ENCODE data around the gene APOO. TPM values are rescaled to one million over a fixed set of nuclear protein-coding genes. Genes with fewer than 3 reads are reported as not detected.

Gene APOO
- total RNA-seq, 2 experiments from 2014 or later: 31.7 to 38.5 TPM

DNA sequence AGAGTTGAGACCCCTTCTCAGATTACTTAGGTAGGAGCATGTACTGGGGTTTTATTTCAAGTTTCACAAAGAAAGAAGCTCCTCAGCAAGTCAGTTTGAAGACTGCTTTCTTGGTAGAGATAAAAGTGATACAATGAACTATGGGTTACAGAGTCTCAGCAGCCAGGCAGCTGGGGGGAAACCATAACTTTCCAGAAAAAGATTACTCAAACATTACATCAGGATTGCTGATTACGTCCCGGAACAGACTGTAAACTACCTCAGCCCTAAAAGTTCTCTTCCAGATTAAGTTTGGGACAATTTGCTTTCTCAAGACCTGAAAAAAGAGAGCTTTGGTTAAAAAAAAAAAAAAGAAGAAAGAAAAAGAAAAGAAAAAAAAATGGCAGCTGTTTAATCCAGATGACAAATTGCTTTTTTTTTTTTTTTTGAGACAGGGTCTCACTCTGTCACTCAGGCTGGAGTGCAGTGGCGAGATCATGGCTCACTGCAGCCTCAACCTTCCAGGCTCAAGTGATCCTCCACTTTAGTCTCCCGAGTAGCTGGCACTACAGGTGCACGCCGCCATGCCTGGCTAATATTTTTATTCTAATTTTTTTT, 108.2 kb downstream of the APOO start:
- no peaks in the 10 kb centered on the region for H3K9me3 Mint-ChIP-seq
- no peak overlapping the region for H3K4me3 Mint-ChIP-seq
- H3K36me3 Mint-ChIP-seq: no peaks in the 10 kb centered on the region
- H3K27ac Mint-ChIP-seq: no peak overlapping the region
- no peak for DNase-seq
- H3K4me1 Mint-ChIP-seq: peaks cover 5% of the 10 kb centered on the region
- no peaks in the 10 kb centered on the region for H3K27me3 Mint-ChIP-seq

DNA sequence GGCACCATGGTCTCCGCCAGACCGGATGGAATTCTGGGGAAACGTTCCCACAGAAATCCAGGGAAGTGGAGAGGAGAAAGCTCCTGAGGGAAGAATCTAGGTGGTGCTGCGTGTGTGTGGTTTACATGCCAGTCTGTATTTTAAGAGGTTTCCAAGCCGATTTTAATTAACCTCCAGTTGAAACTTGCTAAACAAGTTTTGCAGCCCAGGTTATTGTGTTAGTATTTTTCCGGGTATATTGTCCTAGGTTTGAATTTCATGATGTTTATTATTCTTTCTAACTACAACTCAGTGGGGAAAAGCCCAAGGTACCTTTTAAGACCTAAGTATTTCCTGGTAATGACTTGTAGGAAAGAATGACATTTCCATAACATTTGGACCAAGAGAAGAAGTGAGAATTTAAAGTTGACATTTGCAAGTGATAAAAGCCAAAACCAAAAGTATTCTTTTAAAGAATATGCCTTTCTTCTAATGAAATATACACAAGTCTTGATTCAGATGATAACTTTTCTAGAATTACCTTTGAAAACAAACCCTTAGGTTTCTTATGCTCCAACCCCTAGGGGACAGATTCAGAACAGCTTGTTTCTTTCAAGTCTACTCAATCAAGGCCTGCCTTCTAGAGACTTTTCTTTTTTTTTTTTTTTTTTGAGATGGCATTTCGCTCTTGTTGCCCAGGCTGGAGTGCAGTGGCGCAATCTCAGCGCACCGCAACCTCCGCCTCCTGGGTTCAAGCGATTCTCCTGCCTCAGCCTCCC, 110.2 kb downstream of the APOO start:
- H3K4me3 Mint-ChIP-seq: no peak overlapping the region
- peaks cover 4% of the 10 kb centered on the region for H3K4me1 Mint-ChIP-seq
- H3K9me3 Mint-ChIP-seq: no peaks in the 10 kb centered on the region
- no peaks in the 10 kb centered on the region for H3K36me3 Mint-ChIP-seq
- DNase-seq: no peak
- H3K27ac Mint-ChIP-seq: no peak overlapping the region
- no peaks in the 10 kb centered on the region for H3K27me3 Mint-ChIP-seq

- no peak for DNase-seq
- Mint-ChIP-seq H3K27ac (no peak overlapping the region), H3K27me3 (no peaks in the 10 kb centered on the region), H3K36me3 (no peaks in the 10 kb centered on the region), H3K4me3 (no peak overlapping the region), H3K4me1 (peaks cover 4% of the 10 kb centered on the region), H3K9me3 (no peaks in the 10 kb centered on the region)
Measured at GRCh38 chrX:23795221-23795620, 112.5 kb downstream of the APOO start.

DNA sequence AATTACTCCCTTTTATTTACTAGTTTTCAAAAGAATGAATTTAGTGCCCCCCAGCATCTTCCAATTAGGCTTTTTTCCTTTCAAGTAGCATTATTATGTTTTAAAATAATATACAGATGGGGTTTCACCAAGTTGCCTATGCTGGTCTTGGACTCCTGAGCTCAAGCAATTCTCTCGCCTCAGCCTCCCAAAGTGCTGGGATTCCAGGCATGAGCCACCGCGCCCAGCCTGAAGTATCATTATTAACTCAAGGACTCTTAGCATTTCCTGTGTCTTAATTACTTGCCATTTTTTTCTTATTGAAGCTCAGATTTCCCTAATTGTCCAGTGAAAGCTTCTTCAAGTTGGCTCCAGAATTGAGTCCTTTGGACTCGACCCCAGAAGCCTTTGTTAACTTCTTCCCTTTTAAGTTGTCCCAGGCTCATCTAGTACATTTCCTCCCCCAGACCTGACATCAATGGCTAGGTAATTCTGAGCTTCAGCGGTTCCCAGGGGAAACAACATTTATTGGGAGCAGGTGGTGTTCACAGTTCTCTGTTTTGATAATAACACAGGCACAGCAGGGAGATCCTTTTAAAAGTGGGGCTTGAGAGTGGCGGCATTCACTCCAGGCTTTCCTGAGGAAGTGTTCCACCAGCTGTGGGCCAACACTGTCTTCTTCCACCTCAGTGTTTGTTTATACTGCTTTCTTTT, 114.7 kb downstream of the APOO start:
- Mint-ChIP-seq H3K4me1 (peaks cover 3% of the 10 kb centered on the region), H3K36me3 (no peaks in the 10 kb centered on the region), H3K9me3 (no peaks in the 10 kb centered on the region), H3K27ac (no peak overlapping the region), H3K27me3 (no peaks in the 10 kb centered on the region), H3K4me3 (no peak overlapping the region)
- no peak for DNase-seq

DNA sequence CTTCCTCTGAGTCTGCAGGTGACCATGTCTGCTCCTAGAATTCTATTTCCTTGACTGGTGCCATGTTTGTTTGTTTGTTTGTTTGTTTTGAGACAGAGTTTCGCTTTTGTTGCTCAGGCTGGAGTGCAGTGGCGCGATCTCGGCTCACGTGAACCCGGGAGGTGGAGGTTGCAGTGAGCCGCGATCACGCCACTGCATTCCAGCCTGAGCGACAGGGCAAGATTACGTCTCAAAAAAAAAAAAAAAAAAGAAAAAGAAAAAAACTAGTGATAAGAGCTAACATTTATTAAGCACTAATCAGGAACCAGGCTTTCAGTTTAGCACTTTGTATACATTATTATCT, 117.6 kb downstream of the APOO start:
- H3K4me1 Mint-ChIP-seq: peaks cover 6% of the 10 kb centered on the region
- DNase-seq: no peak
- no peaks in the 10 kb centered on the region for H3K9me3 Mint-ChIP-seq
- H3K4me3 Mint-ChIP-seq: no peak overlapping the region
- no peaks in the 10 kb centered on the region for H3K27me3 Mint-ChIP-seq
- H3K27ac Mint-ChIP-seq: no peak overlapping the region
- peaks cover 13% of the 10 kb centered on the region for H3K36me3 Mint-ChIP-seq

DNA sequence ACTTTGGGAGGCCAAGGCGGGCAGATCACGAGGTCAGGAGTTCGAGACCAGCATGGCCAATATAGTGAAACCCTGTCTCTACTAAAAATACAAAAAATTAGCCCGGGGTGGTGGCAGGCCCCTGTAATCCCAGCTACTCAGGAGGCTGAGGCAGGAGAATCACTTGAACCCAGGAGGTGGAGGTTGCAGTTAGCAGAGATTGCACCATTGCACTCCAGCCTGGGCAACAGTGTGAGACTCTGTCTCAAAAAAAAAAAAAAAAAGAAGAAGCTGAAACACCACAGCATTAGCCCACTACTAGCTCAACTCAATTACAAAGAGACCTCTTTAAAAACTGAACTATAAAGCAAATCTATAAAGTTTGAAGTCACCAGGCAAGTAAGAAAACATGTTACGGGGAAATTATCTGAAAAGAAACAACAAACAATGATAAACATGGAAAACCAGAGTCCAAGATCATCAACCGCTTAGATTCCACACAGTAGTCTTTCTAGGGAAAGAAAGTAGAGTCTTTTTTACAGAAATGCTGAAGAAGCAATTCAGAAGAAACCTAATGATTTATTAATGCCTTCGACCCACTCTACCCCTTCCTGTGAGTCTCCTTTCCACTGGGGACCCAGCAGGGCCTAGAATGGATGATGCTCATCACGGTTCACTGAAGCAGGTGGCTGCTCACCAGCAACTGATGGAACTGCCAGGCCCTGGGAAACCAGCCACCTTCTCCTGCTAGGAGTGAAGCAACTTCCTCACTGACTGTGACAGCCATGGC, 118.2 kb downstream of the APOO start:
- Mint-ChIP-seq H3K4me1 (peaks cover 11% of the 10 kb centered on the region), H3K4me3 (no peak overlapping the region), H3K27ac (no peak overlapping the region), H3K36me3 (peaks cover 18% of the 10 kb centered on the region), H3K9me3 (no peaks in the 10 kb centered on the region), H3K27me3 (no peaks in the 10 kb centered on the region)
- no peak for DNase-seq

DNA sequence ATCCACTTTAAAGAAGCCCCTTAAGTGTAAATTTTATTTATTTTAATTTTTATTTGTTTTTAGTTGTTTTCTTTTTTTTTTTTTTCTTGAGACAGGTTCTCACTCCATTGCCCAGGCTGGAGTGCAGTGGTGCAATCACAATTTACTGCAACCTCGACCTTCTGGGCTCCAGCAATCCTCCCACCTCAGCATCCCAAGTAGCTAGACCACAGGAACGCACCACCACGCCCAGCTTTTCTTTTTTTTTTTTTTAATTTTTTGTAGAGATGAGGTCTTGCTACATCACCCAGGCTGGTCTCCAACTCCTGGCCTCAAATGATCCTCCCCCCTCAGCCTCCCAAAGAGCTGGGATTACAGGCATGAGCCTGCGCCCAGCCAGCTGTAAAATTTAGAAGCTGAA, 118.8 kb downstream of the APOO start:
- no peaks in the 10 kb centered on the region for H3K9me3 Mint-ChIP-seq
- no peak for DNase-seq
- H3K36me3 Mint-ChIP-seq: peaks cover 25% of the 10 kb centered on the region
- H3K27ac Mint-ChIP-seq: no peak overlapping the region
- no peak overlapping the region for H3K4me3 Mint-ChIP-seq
- H3K4me1 Mint-ChIP-seq: peaks cover 17% of the 10 kb centered on the region
- H3K27me3 Mint-ChIP-seq: no peaks in the 10 kb centered on the region

DNA sequence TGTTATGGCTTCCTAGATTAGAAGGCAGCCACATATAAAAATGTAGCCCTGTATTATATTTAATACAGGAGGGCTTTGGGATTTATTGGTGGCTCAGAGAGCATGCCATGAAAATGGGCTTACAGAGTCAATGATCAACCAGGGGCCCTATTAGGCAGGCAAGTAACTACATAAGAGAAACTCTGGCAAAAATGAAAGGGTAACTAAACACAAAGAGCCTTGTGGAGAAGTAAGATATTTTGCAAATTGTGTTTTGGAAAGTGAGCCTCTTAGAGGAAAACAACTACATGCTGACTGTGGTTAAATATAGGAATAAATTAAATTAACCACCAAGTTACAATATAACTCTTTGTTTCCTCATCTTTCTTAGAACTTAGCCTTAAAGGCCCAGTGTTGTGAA, 119.2 kb downstream of the APOO start:
- Mint-ChIP-seq H3K4me1 (peaks cover 17% of the 10 kb centered on the region), H3K27ac (no peak overlapping the region), H3K27me3 (no peaks in the 10 kb centered on the region), H3K36me3 (peaks cover 29% of the 10 kb centered on the region), H3K4me3 (no peak overlapping the region), H3K9me3 (no peaks in the 10 kb centered on the region)
- DNase-seq: no peak

DNA sequence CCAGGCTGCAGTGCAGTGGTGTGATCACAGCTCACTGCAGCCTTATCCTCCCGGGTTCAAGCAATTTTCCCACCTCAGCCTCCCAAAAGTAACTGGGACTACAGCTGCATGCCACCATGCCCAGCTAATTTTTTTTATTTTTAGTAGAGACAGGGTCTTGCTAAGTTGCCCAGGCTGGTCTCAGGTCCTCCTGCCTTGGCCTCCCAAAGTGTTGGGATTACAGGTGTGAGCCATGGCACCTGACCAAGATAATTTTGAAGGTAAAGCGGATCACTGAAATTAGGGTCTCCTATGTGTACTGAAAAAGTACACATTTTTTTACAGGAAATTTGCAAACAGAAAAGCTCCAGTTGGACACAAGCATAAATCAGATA, 120.0 kb downstream of the APOO start:
- DNase-seq: no peak
- Mint-ChIP-seq H3K4me3 (no peak overlapping the region), H3K4me1 (peaks cover 17% of the 10 kb centered on the region), H3K36me3 (peaks cover 30% of the 10 kb centered on the region), H3K27me3 (no peaks in the 10 kb centered on the region), H3K27ac (no peak overlapping the region), H3K9me3 (no peaks in the 10 kb centered on the region)

- Mint-ChIP-seq H3K4me1 (peaks cover 23% of the 10 kb centered on the region), H3K27me3 (no peaks in the 10 kb centered on the region), H3K27ac (no peak overlapping the region), H3K4me3 (no peak overlapping the region), H3K9me3 (no peaks in the 10 kb centered on the region), H3K36me3 (peaks cover 30% of the 10 kb centered on the region)
- no peak for DNase-seq
Measured at GRCh38 chrX:23786268-23786815, 121.4 kb downstream of the APOO start.

GRCh38 chrX:23785580-23785979, 122.2 kb downstream of the APOO start:
- Mint-ChIP-seq H3K9me3 (no peaks in the 10 kb centered on the region), H3K4me3 (peak overlapping the region; percentile 95), H3K27me3 (no peaks in the 10 kb centered on the region), H3K27ac (no peak overlapping the region), H3K36me3 (peaks cover 30% of the 10 kb centered on the region), H3K4me1 (peaks cover 26% of the 10 kb centered on the region)
- DNase-seq: no peak

DNA sequence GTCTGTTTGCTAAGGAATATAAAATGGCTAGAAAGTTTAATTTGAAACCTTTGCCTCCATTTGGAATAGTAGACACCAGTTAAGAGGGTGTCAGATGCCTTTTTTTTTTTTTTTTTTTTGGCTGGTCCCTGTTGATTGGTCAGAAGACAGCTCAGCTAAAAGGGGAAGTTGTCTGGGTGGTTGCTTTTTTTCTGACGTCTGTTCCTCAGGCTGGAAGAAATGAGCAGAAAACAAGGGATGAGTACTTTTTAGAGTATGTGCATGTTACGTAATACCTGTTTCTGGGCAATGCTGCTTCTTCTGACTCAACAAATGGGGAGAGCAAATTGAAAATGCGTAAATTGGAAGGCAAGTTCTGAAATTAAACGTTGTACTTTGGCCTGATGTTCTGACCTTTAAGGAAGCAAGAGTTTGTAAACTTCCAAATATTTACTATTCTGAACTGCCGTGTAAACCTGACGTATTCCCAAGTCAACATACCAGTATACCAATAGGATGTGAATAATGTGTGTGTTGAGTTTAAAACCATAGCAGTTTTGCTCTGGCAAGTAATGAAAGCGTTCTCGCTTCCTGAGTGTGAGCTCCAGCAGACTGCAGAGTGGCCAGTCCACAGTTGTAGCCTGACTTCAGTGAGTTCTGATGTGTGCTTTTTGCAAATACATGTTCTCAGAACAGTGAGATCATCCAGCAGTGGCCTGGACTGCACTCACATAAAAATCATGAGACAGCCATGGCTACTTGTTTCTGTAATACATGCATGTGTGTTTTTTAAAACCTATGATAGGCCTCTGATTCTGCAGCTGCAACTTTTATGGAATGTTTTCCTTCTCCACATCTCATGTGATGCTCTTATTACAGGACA, 123.0 kb downstream of the APOO start:
- Mint-ChIP-seq H3K27ac (peak overlapping the region; percentile 94), H3K4me1 (peaks cover 26% of the 10 kb centered on the region), H3K9me3 (no peaks in the 10 kb centered on the region), H3K4me3 (peak overlapping the region; percentile 95), H3K27me3 (no peaks in the 10 kb centered on the region), H3K36me3 (peaks cover 30% of the 10 kb centered on the region)
- no peak for DNase-seq

DNA sequence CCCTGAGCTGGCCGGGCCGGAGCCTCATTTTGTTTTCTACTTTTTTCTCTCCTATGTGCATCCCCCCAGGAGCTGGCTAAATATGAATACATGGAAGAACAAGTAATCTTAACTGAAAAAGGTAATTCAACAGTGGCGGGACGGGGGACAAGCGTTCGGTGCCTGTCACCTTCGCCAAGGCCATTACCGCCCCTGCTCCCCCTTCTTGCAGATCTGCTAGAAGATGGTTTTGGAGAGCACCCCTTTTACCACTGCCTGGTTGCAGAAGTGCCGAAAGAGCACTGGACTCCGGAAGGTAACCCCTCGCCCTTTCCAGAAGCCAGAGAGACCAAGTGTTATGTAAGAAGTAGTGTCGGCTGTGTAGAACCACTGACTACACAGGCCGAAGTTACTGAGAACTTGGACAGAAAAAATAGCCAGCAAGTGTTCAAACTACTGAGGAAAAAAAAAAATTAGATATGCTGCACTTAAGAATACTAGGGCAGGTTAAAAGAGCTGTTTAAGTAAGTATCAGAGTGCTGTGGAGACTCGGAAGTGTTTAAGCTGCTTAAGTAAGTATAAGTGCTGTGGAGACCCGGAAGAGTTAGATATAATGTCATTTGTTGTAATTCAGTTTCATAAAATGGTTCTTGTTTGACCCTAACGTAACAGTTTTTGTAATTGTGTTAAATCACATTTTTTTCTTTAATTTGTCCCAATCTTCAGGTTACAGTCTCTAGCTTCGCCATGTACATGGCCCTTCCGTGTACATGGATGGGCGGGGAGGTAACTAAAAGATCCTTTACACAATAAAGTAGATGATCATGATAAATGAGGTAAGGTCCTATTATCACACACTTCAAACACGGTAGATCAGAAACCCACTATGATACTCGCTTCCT, 123.9 kb downstream of the APOO start:
- Mint-ChIP-seq H3K4me3 (peak overlapping the region; percentile 95), H3K36me3 (peaks cover 30% of the 10 kb centered on the region), H3K9me3 (no peaks in the 10 kb centered on the region), H3K4me1 (peaks cover 26% of the 10 kb centered on the region), H3K27ac (peak overlapping the region; percentile 94), H3K27me3 (no peaks in the 10 kb centered on the region)
- DNase-seq: no peak

Measured in activated naive CD8-positive, alpha-beta T cell treated with anti-CD3 and anti-CD28 coated beads for 36 hours (primary cell).